IMR-90 (cell line): ENCODE measurements around the gene MSLN.

Experiments used
- BHLHE40 ChIP-seq: fragments of 150-350 bp; IDR thresholded peaks from 2 replicates; pipeline ENCODE4 v1.6.1; 2016; ENCODE audit warnings: mild to moderate bottlenecking, low read depth, low read length
- CEBPB ChIP-seq: IDR thresholded peaks from 2 replicates; pipeline ENCODE4 v1.6.1; 2012; ENCODE audit warnings: low read depth, low read length, improper control_type of control experiment
- CHD1 ChIP-seq: IDR thresholded peaks from 2 replicates; pipeline ENCODE4 v1.6.1; 2012; ENCODE audit warnings: low read depth, low read length, improper control_type of control experiment
- CTCF ChIP-seq: conservative IDR thresholded peaks from 2 replicates; pipeline ENCODE4 v1.5.1; 2012; ENCODE audit warnings: mild to moderate bottlenecking, low read depth, low read length, improper control_type of control experiment
- ELK1 ChIP-seq: fragments of 150-350 bp; IDR thresholded peaks from 2 replicates; pipeline ENCODE4 v1.6.1; 2016; ENCODE audit warnings: low read depth, mild to moderate bottlenecking, low read length, moderate library complexity, borderline replicate concordance
- FOS ChIP-seq: fragments of 150-350 bp; IDR thresholded peaks from 2 replicates; pipeline ENCODE4 v1.6.1; 2016; ENCODE audit warnings: low read depth, low read length
- MAFK ChIP-seq: IDR thresholded peaks from 2 replicates; pipeline ENCODE4 v1.6.1; 2012; ENCODE audit warnings: low read depth, low read length, improper control_type of control experiment
- MXI1 ChIP-seq: IDR thresholded peaks from 2 replicates; pipeline ENCODE4 v1.6.1; 2012; ENCODE audit warnings: low read depth, mild to moderate bottlenecking, low read length, moderate library complexity, borderline replicate concordance
- POLR2A ChIP-seq: IDR thresholded peaks from 2 replicates; pipeline ENCODE4 v1.6.1; 2012; ENCODE audit warnings: mild to moderate bottlenecking, low read depth, low read length
- RAD21 ChIP-seq: IDR thresholded peaks from 2 replicates; pipeline ENCODE4 v1.6.1; 2012; ENCODE audit warnings: low read length, improper control_type of control experiment
- RCOR1 ChIP-seq: IDR thresholded peaks from 2 replicates; pipeline ENCODE4 v1.6.1; 2012; ENCODE audit warnings: mild to moderate bottlenecking, low read length, improper control_type of control experiment; ENCODE audit not compliant: insufficient replicate concordance
- RFX5 ChIP-seq: IDR thresholded peaks from 2 replicates; pipeline ENCODE4 v1.8.0; 2012; ENCODE audit warnings: low read depth, mild to moderate bottlenecking, low read length, moderate library complexity
- SMC3 ChIP-seq: fragments of 150-350 bp; IDR thresholded peaks from 2 replicates; pipeline ENCODE4 v1.6.1; 2016; ENCODE audit warnings: low read depth, mild to moderate bottlenecking, antibody characterized with exemption, low read length, moderate library complexity
- TF ChIP-seq, protein P1 (sequence below): fragments of 150-350 bp; IDR thresholded peaks from 2 replicates; pipeline ENCODE4 v1.6.1; 2017; ENCODE audit warnings: mild to moderate bottlenecking, antibody characterized with exemption, low read length, low read depth

DNA sequence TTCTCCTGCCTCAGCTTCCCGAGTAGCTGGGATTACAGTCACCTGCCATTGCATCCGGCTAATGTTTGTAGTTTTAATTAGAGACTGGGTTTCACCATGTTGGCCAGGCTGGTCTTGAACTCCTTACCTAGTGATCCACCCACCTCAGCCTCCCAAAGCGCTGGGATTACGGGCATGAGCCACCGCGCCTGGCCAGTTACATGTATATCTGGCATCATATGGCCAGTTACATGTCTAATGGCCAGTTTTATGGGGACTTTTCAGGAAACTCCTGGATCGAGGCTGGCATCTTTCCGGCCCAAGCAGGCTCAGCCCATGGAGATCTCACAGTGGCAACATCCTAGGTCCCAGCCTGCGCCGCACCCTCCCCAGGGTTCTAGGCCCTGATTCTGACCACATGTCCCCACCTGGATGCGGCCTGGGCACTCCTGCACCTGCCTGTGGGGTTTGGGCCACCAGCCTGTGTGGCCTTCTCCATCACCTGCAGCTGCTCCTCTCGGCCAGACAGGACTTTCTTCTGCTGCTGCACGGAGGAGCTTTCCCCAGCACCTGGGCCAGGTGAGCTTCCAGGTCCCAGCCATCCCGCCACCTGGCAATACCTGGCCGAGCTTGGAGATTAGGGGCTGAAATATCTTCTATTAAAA lies 18.4 kb upstream of the MSLN start:
- TF ChIP-seq CTCF, result no peak
- no peak for TF ChIP-seq POLR2A
- TF ChIP-seq RAD21, result no peak
- TF ChIP-seq ELK1, result no peak
- TF ChIP-seq SMC3, result no peak
- no peak for TF ChIP-seq RFX5
- no peak for TF ChIP-seq CEBPB
- no peak for TF ChIP-seq MXI1
- TF ChIP-seq RCOR1, result no peak
- TF ChIP-seq FOS, result no peak
- TF ChIP-seq, protein P1, sequence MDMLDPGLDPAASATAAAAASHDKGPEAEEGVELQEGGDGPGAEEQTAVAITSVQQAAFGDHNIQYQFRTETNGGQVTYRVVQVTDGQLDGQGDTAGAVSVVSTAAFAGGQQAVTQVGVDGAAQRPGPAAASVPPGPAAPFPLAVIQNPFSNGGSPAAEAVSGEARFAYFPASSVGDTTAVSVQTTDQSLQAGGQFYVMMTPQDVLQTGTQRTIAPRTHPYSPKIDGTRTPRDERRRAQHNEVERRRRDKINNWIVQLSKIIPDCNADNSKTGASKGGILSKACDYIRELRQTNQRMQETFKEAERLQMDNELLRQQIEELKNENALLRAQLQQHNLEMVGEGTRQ, result no peak
- TF ChIP-seq BHLHE40, result no peak
- no peak for TF ChIP-seq MAFK
- no peak for TF ChIP-seq CHD1
